H9 (cell line): Measurements from ENCODE around the gene IKZF1. TPM values are rescaled to one million over a fixed set of nuclear protein-coding genes. Genes with fewer than 3 reads are reported as not detected.
A peak's percentile ranks its signal among the peaks of the same experiment; 100 is the strongest.

Experiments used
- DNase-seq: peaks from one replicate; pipeline ENCODE4 v3.0.0-alpha.2; 2017
- H2AFZ ChIP-seq: one replicate; pipeline ENCODE4 v1.6.1; 2013; ENCODE audit warnings: mild to moderate bottlenecking, low read length, control low read depth, moderate library complexity
- H2AK5ac ChIP-seq: 2 replicates; pipeline ENCODE4 v1.6.1; 2013; ENCODE audit warnings: low read length, control low read depth, mixed read lengths; ENCODE audit not compliant: insufficient read length
- H2BK120ac ChIP-seq: one replicate; pipeline ENCODE4 v1.6.1; 2013; ENCODE audit warnings: low read depth, mild to moderate bottlenecking, low read length, control low read depth, inconsistent platforms; ENCODE audit not compliant: poor library complexity, severe bottlenecking
- H2BK12ac ChIP-seq: 2 replicates; pipeline ENCODE4 v1.6.1; 2013; ENCODE audit warnings: low read length, control low read depth, mixed read lengths, low read depth; ENCODE audit not compliant: insufficient read length
- H2BK15ac ChIP-seq: 2 replicates; pipeline ENCODE4 v1.6.1; 2013; ENCODE audit warnings: low read depth, low read length, control low read depth
- H2BK20ac ChIP-seq: one replicate; pipeline ENCODE4 v1.6.1; 2013; ENCODE audit warnings: low read depth, mild to moderate bottlenecking, low read length, control low read depth, inconsistent platforms; ENCODE audit not compliant: poor library complexity, severe bottlenecking
- H2BK5ac ChIP-seq: 2 replicates; pipeline ENCODE4 v1.6.1; 2013; ENCODE audit warnings: low read length, control low read depth, mixed read lengths; ENCODE audit not compliant: insufficient read length
- H3K14ac ChIP-seq: 2 replicates; pipeline ENCODE4 v1.6.1; 2013; ENCODE audit warnings: low read length, control low read depth; ENCODE audit not compliant: insufficient read depth
- H3K18ac ChIP-seq: 2 replicates; pipeline ENCODE4 v1.6.1; 2013; ENCODE audit warnings: low read depth, mild to moderate bottlenecking, mixed read lengths, low read length, control low read depth; ENCODE audit not compliant: insufficient read length
- H3K23ac ChIP-seq: 2 replicates; pipeline ENCODE4 v1.6.1; 2013; ENCODE audit warnings: low read length, control low read depth, mixed read lengths, low read depth; ENCODE audit not compliant: insufficient read length
- H3K23me2 ChIP-seq: 2 replicates; pipeline ENCODE4 v1.6.1; 2013; ENCODE audit warnings: low read depth, mild to moderate bottlenecking, mixed read lengths, low read length, control low read depth; ENCODE audit not compliant: insufficient read length, poor library complexity, severe bottlenecking
- H3K27ac ChIP-seq: 2 replicates; pipeline ENCODE4 v1.5.1; 2013; ENCODE audit warnings: low read length, control low read depth, mixed read lengths, low read depth; ENCODE audit not compliant: insufficient read length
- H3K27me3 ChIP-seq: 2 replicates; pipeline ENCODE4 v1.6.1; 2013; ENCODE audit warnings: low read length, control low read depth, inconsistent platforms; ENCODE audit not compliant: insufficient read depth
- H3K4ac ChIP-seq: 2 replicates; pipeline ENCODE4 v1.6.1; 2013; ENCODE audit warnings: low read depth, mild to moderate bottlenecking, control low read depth, inconsistent platforms, low read length, moderate library complexity
- H3K4me1 ChIP-seq: 2 replicates; pipeline ENCODE4 v1.6.1; 2013; ENCODE audit warnings: low read length, control low read depth, inconsistent platforms; ENCODE audit not compliant: insufficient read depth
- H3K4me2 ChIP-seq: 2 replicates; pipeline ENCODE4 v1.6.1; 2013; ENCODE audit warnings: low read length, control low read depth, mixed read lengths; ENCODE audit not compliant: insufficient read length, insufficient read depth
- H3K56ac ChIP-seq: 2 replicates; pipeline ENCODE4 v1.6.1; 2013; ENCODE audit warnings: low read depth, mild to moderate bottlenecking, mixed read lengths, low read length, control low read depth; ENCODE audit not compliant: insufficient read length
- H3K79me1 ChIP-seq: 2 replicates; pipeline ENCODE4 v1.6.1; 2013; ENCODE audit warnings: low read depth, mild to moderate bottlenecking, moderate library complexity, low read length, control low read depth, inconsistent platforms; ENCODE audit not compliant: insufficient read depth, poor library complexity, severe bottlenecking
- H3K79me2 ChIP-seq: 2 replicates; pipeline ENCODE4 v1.6.1; 2013; ENCODE audit warnings: low read length, control low read depth, inconsistent platforms; ENCODE audit not compliant: insufficient read depth
- H3K9ac ChIP-seq: 2 replicates; pipeline ENCODE4 v1.6.1; 2013; ENCODE audit warnings: low read length, control low read depth, mixed read lengths; ENCODE audit not compliant: insufficient read length; ENCODE audit errors: extremely low read depth
- H3K9me3 ChIP-seq: one replicate; pipeline ENCODE4 v1.6.1; 2013; ENCODE audit warnings: low read depth, low read length, inconsistent platforms; ENCODE audit not compliant: control insufficient read depth
- H3T11ph ChIP-seq: one replicate; pipeline ENCODE4 v1.6.1; 2013; ENCODE audit warnings: mild to moderate bottlenecking, low read length, control low read depth, inconsistent platforms
- H4K20me1 ChIP-seq: one replicate; pipeline ENCODE4 v1.6.1; 2013; ENCODE audit not compliant: control insufficient read depth, insufficient read length, insufficient read depth
- H4K5ac ChIP-seq: 2 replicates; pipeline ENCODE4 v1.6.1; 2013; ENCODE audit warnings: low read depth, mild to moderate bottlenecking, mixed read lengths, low read length, control low read depth; ENCODE audit not compliant: insufficient read length
- H4K8ac ChIP-seq: replicated peaks from 2 replicates; pipeline ENCODE4 v1.6.1; 2013; ENCODE audit warnings: low read length, control low read depth, mixed read lengths, low read depth; ENCODE audit not compliant: insufficient read length
- H4K91ac ChIP-seq: 2 replicates; pipeline ENCODE4 v1.6.1; 2013; ENCODE audit warnings: low read depth, mild to moderate bottlenecking, moderate library complexity, mixed read lengths, low read length, control low read depth; ENCODE audit not compliant: insufficient read length
- H3K27ac Mint-ChIP-seq, 3 experiments: 2 replicates in 2 of 3; 3 replicates in 1 of 3; pipeline ENCODE4 v1.8.0; 2020 to 2021; ENCODE audit warnings: mixed read lengths in 3 of 3, mild to moderate bottlenecking in 1 of 3, moderate library complexity in 1 of 3
- H3K27me3 Mint-ChIP-seq: 2 replicates; pipeline ENCODE4 v1.8.0; 2021; ENCODE audit warnings: low read depth, mild to moderate bottlenecking, moderate library complexity, mixed read lengths
- H3K36me3 Mint-ChIP-seq, 3 experiments: 2 replicates in 2 of 3; 3 replicates in 1 of 3; pipeline ENCODE4 v1.8.0; 2020 to 2021; ENCODE audit warnings: low read depth in 3 of 3, mixed read lengths in 3 of 3; ENCODE audit not compliant: insufficient read depth in 1 of 3
- H3K4me1 Mint-ChIP-seq, 2 experiments: 2 replicates each; pipeline ENCODE4 v1.8.0; 2020; ENCODE audit warnings: mixed read lengths in 2 of 2
- H3K4me3 Mint-ChIP-seq, 2 experiments: 2 replicates in 1 of 2; 3 replicates in 1 of 2; pipeline ENCODE4 v1.8.0; 2020 to 2021; ENCODE audit warnings: mild to moderate bottlenecking in 2 of 2, mixed read lengths in 2 of 2, moderate library complexity in 1 of 2
- H3K9me3 Mint-ChIP-seq, 2 experiments: 2 replicates in 1 of 2; 3 replicates in 1 of 2; pipeline ENCODE4 v1.8.0; 2020; ENCODE audit warnings: mild to moderate bottlenecking in 2 of 2, mixed read lengths in 2 of 2, moderate library complexity in 1 of 2
- CTCF ChIP-seq: fragments of 200-600 bp; sonication (generic); conservative IDR thresholded peaks from 3 replicates; pipeline ENCODE4 v1.8.0; 2021; ENCODE audit warnings: antibody characterized with exemption, mild to moderate bottlenecking
- WGBS: extraction: QIAGEN DNeasy Blood & Tissue Kit; methylation state at CpG from one replicate; pipeline ENCODE4 v1.1.7; 2013; ENCODE audit warnings: missing lambda C conversion rate, low lambda C conversion rate, mixed read lengths; ENCODE audit not compliant: insufficient read length; ENCODE audit errors: extremely low coverage; 5-methylcytosine and 5-hydroxymethylcytosine counted together
- total RNA-seq: library from RNA; stranded (reverse); gene quantifications from 2 replicates; pipeline ENCODE4 v1.2.1, GENCODE V29; 2021

IKZF1 gene
- total RNA-seq, 1 experiment from 2014 or later, result 0.98 TPM

GRCh38 chr7:50364645-50365044 lies 60.1 kb downstream of the IKZF1 start:
- WGBS, result no CpG with 5 or more reads among the region's 3 CpGs
- H3K36me3 Mint-ChIP-seq, result no peaks in the 10 kb centered on the region
- no peak overlapping the region for H3K27ac Mint-ChIP-seq
- H3K4me3 Mint-ChIP-seq, result no peak overlapping the region
- H3K4me1 ChIP-seq, result no peaks in the 10 kb centered on the region
- H3K4ac ChIP-seq, result no peak overlapping the region
- H3K27me3 Mint-ChIP-seq, result peaks cover 3% of the 10 kb centered on the region; the same call in 1 of the 2 replicates
- no peaks in the 10 kb centered on the region for H3K79me2 ChIP-seq
- no peak for TF ChIP-seq CTCF
- H3K9ac ChIP-seq, result no peak overlapping the region
- no peak overlapping the region for H2BK12ac ChIP-seq
- no peak overlapping the region; the same call in 1 of the 2 replicates for H3K14ac ChIP-seq
- H2AFZ ChIP-seq, result no peak overlapping the region
- H2BK120ac ChIP-seq, result no peak overlapping the region
- H3K23ac ChIP-seq, result no peak overlapping the region
- no peaks in the 10 kb centered on the region for H3K79me1 ChIP-seq
- H2AK5ac ChIP-seq, result no peak overlapping the region
- H3T11ph ChIP-seq, result no peak overlapping the region
- no peak overlapping the region for H4K91ac ChIP-seq
- H3K27me3 ChIP-seq, result no peaks in the 10 kb centered on the region
- H4K8ac ChIP-seq, result no peak overlapping the region
- peak overlapping the region; percentile 42 for H3K18ac ChIP-seq
- no peak overlapping the region for H2BK20ac ChIP-seq
- no peak overlapping the region for H3K56ac ChIP-seq
- no peak overlapping the region for H2BK5ac ChIP-seq
- H4K5ac ChIP-seq, result no peak overlapping the region
- no peak overlapping the region for H3K27ac ChIP-seq
- no peaks in the 10 kb centered on the region for H4K20me1 ChIP-seq
- no peaks in the 10 kb centered on the region for H3K9me3 ChIP-seq
- H3K9me3 Mint-ChIP-seq, result no peaks in the 10 kb centered on the region
- H3K4me2 ChIP-seq, result no peak overlapping the region
- no peaks in the 10 kb centered on the region for H3K23me2 ChIP-seq
- no peak for DNase-seq
- peaks cover 7 to 8% of the 10 kb centered on the region in 2 experiments; a peak in 2 of 4 replicates for H3K4me1 Mint-ChIP-seq
- H2BK15ac ChIP-seq, result no peak overlapping the region
